Measurements from ENCODE around the gene COQ2.

The COQ2 gene

GRCh38 chr4:83214079-83214478 is 70.5 kb downstream of the COQ2 start:
- DNase-seq (ENCODE audit: low read depth), result no peak
- H3K4me3 ChIP-seq (ENCODE audit: low read length), result no peak overlapping the region
- TF ChIP-seq CTCF (conservative IDR thresholded peaks at IDR 0.05; ENCODE audit: low read depth, low read length), result no peak
